HG03139 (cell line): ENCODE results near the gene SHQ1.
A peak's percentile ranks its signal among the peaks of the same experiment; 100 is the strongest.
"Not testable (repeated sequence)": the region's sequence is repeated elsewhere in the genome, so short reads cannot be mapped to it uniquely, and the experiment has no call there.

ENCODE experiments used
- ATAC-seq: cut with Tn5 transposase; IDR thresholded peaks from one replicate; pipeline ENCODE4 v1.9.1; 2021; ENCODE audit not compliant: unreplicated experiment

Gene SHQ1

DNA sequence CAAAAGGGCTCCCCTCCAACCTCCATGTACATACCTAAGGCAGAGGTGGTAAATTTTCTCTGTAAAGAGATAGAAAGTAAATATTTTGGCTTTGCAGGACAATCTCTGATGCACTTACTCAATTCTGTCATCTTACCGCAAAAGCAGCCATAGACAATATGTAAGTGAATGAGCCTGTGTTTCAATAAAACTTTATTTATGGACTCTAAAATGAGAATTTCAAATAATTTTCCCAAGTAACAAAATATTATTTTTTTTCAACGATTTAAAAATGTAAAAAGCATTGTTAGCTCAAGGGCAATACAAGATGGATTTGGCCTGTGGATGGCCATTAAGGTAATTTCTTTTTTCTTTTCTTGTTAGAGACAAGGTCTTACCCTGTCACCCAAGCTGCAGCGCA is 44.7 kb downstream of the SHQ1 start:
- no peak for ATAC-seq

DNA sequence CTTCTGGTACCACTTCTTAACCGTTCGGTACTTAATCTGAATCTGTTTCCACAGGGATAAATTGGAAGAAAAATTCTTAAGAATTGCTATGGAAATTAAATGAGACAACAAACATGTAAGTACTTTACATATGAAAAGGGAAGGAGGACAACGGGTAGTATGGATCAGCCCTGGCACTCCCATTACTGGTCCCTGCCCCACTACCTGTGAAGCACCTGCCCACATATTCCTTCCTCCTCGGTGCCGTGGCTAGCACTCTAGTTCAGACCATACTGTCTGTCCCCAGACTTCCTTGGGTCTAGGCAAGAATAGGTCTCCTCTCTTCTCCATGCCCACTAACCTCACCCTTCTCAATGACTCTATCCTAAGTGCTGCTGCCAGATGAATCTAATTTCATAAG is 46.2 kb downstream of the SHQ1 start:
- no peak for ATAC-seq

DNA sequence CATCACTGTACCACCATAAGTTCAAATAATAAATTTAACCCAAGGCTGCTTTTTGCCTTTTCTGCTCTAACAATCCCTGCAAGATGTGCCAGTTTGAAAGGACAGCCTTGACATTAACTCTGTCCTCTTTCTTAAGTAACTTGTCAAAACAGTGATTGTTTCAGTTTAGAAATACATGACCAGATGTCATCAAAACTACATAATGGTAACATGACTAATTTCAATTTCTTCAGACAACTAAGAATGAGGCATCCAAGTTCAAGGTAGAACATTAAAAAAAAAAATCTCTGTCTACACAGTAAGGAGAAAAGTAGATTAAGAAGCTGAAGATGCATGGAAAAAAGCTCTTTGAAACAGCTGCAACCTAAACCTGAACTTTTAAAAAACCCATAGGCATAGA is 47.4 kb downstream of the SHQ1 start:
- no peak for ATAC-seq

- ATAC-seq, result no peak
Measured at GRCh38 chr3:72798552-72799195, 49.6 kb downstream of the SHQ1 start.

DNA sequence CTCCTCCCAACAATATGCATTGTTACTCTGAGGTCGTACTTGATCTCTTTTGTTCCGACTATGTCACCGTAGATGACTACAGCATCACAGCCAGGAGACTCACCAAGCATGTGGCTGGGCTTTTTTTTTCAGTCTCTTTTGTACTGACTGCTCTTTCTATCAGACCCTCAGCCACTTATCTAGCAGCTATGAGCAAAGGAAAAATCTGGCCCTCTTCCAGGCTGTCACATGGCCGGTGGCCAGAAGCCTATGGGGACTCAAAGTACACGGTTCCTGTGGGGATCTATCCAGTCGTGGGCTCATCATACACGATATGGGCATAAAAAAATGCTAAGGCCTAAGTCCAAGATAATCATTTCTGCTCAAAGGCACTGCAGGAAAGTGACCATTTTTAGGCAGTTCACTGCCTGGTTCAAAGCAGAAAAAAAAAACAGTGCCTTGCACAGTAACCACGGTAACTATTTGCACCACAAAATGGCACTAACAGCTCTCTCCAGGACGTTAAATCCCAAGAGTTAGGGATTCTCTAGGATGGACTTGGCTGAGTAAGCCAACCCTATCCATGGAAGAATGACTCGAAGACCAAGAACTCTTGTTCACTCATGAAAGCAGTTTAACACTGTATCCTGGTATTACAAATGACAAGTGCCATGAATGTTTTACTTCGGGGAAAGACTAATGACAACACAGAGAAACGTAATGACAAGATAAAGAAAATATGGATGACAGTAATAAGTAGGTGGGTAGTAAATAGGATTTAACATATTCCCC is 50.3 kb downstream of the SHQ1 start:
- no peak for ATAC-seq

DNA sequence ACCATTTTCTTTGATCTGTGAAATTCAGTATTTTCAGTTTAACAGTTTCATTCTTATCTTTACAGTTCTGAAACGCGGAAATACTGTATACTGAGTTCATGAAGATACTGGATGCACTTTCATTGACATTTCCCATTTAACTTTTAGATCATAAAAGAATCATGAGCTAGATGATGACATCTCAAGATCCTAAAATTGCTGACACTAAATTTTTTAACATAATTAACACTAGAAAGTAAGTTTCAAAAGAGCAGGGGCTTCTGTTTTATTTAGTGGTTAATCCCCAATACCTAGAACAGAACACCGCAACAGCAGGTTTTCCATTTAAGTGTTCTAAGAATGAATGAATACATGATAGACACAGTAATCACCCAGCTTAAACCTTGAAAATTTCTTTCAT is 54.2 kb downstream of the SHQ1 start:
- ATAC-seq, result no peak

DNA sequence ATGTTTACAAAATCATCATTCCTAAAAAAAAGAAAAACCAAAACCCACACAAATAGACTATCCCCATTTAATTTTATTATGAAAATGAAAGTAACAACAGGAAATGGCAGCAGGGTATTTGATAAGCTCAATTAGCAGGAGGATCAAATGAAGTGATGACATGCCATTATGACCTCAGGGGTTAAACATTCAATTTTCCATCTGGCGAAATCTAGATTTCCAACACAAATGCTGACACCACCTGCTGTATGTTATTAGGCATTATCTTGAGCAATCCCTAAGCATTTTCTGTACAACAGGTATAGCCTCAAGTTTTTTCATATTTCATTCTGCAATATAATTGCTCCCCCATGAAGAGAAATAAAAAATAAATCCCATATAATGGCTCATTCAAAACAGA is 57.1 kb downstream of the SHQ1 start:
- no peak for ATAC-seq

GRCh38 chr3:72789786-72790185 is 58.5 kb downstream of the SHQ1 start:
- no peak for ATAC-seq

DNA sequence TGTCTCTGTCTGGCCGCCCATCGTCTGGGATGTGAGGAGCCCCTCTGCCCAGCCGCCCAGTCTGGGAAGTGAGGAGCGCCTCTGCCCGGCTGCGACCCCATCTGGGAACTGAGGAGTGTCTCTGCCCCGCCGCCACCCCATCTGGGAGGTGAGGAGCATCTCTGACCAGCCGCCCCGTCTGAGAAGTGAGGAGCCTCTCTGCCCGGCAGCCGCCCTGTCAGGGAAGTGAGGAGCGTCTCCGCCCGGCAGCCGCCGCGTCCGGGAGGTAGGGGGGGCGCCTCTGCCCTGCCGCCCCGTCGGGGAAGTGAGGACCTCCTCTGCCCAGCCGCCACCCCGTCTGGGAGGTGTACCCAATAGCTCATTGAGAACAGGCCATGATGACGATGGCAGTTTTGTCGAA is 60.0 kb downstream of the SHQ1 start:
- ATAC-seq, result not testable (repeated sequence)

- ATAC-seq, result no peak
Measured at GRCh38 chr3:72786668-72787067, 61.6 kb downstream of the SHQ1 start.

GRCh38 chr3:72784226-72784625 is 64.0 kb downstream of the SHQ1 start:
- ATAC-seq, result no peak

- no peak for ATAC-seq
Measured at GRCh38 chr3:72782521-72782920, 65.7 kb downstream of the SHQ1 start.

DNA sequence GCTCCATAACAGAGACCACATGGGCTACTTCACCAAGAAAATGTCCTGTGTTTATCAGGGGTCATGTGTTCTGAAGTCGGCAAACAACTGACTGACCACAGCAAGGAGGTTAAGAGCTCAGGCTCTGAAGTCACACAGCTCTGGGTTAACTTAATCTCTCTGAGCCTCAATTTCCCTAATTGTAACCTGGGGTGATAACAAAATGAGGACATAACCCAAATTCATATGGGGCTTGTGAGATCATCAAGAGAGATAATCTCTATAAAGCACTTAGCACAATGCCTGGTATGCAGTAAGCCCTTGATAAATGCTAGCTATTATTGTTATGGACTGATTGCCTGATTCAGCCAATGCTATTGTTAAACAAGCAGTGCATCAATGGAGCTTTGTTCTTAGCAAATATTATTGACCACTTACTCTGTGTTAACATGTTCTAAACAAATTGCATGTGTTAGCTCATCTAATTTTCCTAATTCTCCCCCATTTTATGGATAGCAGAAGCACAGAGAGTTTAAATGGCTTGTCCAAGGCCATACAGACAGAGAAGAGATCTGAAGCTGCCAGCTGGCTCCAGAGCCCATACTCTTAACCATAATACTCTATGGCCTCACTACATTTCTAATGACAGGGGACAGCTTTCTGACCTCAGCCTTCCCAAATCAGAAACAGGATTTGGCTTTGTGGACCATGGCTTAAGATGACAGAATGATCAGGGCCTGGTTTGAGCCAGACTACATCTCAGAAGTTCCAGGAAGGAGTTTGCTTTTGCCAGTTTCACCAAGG is 78.3 kb downstream of the SHQ1 start:
- ATAC-seq, result no peak

DNA sequence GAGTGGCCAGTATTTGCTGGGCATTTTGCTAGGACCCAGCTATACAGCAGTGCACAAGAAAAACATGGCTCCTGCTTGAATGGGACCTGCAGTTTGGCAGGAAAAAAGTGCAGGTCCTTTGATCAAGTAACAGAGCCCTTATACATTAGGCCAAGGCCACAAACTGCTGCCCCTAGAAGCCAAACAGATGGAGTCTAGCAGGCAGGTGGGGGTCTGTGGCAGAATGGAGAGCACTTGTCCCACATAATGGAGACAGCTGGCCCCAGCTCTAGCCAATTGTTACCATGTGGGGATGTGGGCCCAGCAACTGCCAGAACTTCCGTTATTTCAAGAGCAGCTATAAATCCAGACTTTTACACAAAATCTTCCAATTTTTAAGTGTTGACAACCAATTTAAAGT is 79.3 kb downstream of the SHQ1 start:
- ATAC-seq, result no peak

GRCh38 chr3:72768481-72768880 is 79.8 kb downstream of the SHQ1 start:
- ATAC-seq, result no peak

DNA sequence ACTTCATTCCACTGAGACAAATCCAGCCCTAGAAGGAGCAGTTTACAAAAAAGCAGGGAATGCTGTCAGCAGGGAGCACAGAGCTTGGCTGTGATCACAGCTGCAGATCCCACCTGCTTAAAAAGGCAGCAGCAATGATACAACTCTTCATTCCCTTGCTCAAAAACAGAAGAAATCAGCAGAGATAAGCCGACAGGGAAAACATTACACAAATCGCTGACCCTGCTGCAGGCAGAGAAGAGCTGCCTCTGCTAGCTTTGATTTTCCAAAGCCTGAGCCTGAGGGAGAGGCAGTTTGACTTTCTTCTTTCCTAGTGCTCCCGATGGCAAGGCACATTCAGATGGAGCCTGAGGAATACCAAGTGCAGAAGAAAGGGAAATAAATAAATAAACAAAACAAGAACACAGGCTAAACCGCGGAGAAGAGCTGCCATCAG is 80.2 kb downstream of the SHQ1 start:
- no peak for ATAC-seq

DNA sequence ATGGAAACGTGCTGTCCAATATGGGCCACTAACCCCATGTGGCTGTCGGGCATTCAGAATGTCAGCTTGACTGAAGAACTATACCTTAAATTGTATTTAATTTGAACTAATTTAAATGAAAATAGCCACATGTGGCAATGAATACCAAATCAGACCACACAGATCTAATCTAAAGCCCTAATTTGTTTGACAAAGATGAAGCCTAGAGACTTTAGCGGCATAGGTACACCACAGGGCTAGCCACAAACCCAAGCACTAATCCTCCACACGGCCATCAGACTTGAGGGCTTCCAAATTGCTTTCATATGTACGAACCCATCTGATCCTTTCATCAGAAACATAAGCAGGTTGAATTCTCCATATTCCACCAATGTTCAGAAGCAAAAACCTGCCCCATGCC is 81.4 kb downstream of the SHQ1 start:
- no peak for ATAC-seq

- no peak for ATAC-seq
Measured at GRCh38 chr3:72763751-72764440, 84.3 kb downstream of the SHQ1 start.

DNA sequence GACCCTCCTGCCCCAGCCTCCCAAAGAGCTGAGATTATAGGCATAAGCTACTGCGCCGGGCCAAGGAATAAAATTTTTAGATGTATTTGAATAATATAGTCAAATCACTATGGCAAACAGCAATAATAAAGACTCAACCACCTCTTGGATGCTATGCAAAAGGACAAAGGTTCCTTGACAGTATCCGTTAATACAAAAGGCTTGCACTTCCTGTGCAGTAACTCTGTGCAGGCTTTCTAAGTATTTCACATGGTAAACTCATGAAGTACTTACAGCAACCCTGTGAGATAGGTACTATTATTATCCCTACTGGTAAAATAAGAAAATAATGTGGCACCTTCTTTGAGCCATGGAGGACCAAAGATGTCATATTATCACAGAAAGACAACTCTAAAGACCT is 86.8 kb downstream of the SHQ1 start:
- no peak for ATAC-seq

DNA sequence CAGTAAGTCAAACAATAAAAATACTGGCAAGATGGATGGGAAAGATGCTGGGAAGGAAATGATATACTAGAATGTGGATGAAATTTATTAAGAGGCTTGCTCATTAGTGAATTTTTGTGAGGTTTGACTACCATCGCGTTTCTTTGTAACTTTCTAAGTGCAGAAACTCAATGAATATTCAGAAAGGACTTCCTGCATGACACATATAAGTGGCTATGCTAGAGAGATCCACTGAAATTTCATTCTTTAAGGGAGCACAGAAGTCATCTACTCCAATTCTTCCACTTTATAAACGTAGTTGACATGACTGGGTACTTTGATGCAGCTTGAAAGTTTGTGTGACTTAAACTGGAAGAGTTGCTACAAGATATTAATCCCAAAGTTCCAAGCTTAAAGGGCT is 88.0 kb downstream of the SHQ1 start:
- ATAC-seq, result no peak

GRCh38 chr3:72756900-72757299 is 91.3 kb downstream of the SHQ1 start:
- peak; percentile 100 for ATAC-seq
